Liver (tissue), 2 donors: ENCODE measurements around the gene IDE.

Experiments
- YY1 ChIP-seq: IDR thresholded peaks from 2 replicates; pipeline ENCODE4 v1.6.1; 2016; ENCODE audit warnings: antibody characterized with exemption, mild to moderate bottlenecking
- TF ChIP-seq, protein P1 (sequence below): fragments of 150-350 bp; IDR thresholded peaks from 2 replicates; pipeline ENCODE4 v1.5.1; 2017; ENCODE audit warnings: improper control_type of control experiment, low read depth, low read length; ENCODE audit not compliant: missing input control
- TF ChIP-seq, protein P2 (sequence below): IDR thresholded peaks from 2 replicates; pipeline ENCODE4 v1.6.1; 2016; ENCODE audit warnings: antibody characterized with exemption
- donor health status: healthy.

DNA sequence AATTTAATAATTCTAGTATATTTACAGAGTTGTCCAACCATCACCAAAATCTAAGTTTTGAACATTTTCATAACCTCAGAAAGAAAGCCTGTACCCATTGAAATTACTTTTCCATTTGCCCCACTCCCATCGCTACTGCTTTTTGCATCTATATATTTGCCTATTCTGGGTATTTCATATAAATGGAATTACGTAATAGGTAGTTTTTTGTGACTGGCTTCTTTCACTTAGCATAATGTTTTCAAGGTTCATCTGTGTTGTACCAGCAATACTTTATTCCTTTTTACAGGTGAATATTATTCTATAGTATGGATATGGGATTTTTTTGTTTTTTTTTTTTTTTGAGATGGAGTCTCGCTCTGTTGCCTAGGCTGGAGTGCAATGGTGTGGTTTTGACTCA lies 41.6 kb upstream of the IDE start:
- TF ChIP-seq, protein P1, sequence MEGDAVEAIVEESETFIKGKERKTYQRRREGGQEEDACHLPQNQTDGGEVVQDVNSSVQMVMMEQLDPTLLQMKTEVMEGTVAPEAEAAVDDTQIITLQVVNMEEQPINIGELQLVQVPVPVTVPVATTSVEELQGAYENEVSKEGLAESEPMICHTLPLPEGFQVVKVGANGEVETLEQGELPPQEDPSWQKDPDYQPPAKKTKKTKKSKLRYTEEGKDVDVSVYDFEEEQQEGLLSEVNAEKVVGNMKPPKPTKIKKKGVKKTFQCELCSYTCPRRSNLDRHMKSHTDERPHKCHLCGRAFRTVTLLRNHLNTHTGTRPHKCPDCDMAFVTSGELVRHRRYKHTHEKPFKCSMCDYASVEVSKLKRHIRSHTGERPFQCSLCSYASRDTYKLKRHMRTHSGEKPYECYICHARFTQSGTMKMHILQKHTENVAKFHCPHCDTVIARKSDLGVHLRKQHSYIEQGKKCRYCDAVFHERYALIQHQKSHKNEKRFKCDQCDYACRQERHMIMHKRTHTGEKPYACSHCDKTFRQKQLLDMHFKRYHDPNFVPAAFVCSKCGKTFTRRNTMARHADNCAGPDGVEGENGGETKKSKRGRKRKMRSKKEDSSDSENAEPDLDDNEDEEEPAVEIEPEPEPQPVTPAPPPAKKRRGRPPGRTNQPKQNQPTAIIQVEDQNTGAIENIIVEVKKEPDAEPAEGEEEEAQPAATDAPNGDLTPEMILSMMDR, result no peak
- no peak for TF ChIP-seq YY1
- TF ChIP-seq, protein P2, sequence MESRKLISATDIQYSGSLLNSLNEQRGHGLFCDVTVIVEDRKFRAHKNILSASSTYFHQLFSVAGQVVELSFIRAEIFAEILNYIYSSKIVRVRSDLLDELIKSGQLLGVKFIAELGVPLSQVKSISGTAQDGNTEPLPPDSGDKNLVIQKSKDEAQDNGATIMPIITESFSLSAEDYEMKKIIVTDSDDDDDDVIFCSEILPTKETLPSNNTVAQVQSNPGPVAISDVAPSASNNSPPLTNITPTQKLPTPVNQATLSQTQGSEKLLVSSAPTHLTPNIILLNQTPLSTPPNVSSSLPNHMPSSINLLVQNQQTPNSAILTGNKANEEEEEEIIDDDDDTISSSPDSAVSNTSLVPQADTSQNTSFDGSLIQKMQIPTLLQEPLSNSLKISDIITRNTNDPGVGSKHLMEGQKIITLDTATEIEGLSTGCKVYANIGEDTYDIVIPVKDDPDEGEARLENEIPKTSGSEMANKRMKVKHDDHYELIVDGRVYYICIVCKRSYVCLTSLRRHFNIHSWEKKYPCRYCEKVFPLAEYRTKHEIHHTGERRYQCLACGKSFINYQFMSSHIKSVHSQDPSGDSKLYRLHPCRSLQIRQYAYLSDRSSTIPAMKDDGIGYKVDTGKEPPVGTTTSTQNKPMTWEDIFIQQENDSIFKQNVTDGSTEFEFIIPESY, result no peak
